ENCODE data around the gene APOBEC3H. TPM values are rescaled to one million over a fixed set of nuclear protein-coding genes. Genes with fewer than 3 reads are reported as not detected.
A peak's percentile ranks its signal among the peaks of the same experiment; 100 is the strongest.

APOBEC3H gene
- total and polyA plus RNA-seq, 9 of the 15 experiments (the other 6 are each of a cell fraction or from before 2014, with no cell fraction given) = 0.10 to 0.21 TPM; not detected in 7

DNA sequence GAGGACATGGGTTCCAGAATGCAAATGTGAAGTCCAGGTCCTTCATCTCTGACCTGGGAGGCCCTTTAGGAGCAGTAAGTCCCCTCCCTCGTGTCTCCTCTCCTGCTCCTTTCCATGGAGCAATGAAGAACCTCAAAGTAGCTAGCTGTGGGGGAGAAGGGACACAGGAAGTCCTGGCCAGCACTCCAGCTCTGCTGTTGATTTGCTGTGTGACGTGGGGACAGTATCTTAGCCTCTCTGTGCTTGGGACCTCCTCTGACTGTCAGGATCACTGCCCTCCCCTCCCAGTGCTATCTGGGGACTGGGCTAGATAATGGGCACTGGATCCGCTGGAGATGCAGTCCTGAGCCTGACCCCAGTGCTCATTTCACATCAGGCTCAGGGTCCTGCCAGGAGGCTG, 1.1 kb upstream of the APOBEC3H start (continued):
- TF ChIP-seq, protein P1, sequence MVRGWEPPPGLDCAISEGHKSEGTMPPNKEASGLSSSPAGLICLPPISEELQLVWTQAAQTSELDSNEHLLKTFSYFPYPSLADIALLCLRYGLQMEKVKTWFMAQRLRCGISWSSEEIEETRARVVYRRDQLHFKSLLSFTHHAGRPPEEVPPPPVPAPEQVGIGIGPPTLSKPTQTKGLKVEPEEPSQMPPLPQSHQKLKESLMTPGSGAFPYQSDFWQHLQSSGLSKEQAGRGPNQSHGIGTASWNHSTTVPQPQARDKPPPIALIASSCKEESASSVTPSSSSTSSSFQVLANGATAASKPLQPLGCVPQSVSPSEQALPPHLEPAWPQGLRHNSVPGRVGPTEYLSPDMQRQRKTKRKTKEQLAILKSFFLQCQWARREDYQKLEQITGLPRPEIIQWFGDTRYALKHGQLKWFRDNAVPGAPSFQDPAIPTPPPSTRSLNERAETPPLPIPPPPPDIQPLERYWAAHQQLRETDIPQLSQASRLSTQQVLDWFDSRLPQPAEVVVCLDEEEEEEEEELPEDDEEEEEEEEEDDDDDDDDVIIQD (CRISPR knock-in tag; IDR thresholded peaks at IDR 0.05) = no peak
- TF ChIP-seq, protein P2, sequence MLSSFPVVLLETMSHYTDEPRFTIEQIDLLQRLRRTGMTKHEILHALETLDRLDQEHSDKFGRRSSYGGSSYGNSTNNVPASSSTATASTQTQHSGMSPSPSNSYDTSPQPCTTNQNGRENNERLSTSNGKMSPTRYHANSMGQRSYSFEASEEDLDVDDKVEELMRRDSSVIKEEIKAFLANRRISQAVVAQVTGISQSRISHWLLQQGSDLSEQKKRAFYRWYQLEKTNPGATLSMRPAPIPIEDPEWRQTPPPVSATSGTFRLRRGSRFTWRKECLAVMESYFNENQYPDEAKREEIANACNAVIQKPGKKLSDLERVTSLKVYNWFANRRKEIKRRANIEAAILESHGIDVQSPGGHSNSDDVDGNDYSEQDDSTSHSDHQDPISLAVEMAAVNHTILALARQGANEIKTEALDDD (IDR thresholded peaks at IDR 0.05) = no peak
- TF ChIP-seq SRSF9 (IDR thresholded peaks at IDR 0.05; ENCODE audit: borderline replicate concordance, low read depth, low read length) (no peak), ADNP (tag; IDR thresholded peaks at IDR 0.05) (0 out of 2 replicates have a peak, but pooled peaks have one; percentile 22), NONO (IDR thresholded peaks at IDR 0.05; ENCODE audit: low read depth in 2 of 2, low read length in 1 of 2) (no peak), KDM1A (IDR thresholded peaks at IDR 0.05) (peak; percentile 14 to 29; a peak in 2 of 4 replicates)

DNA sequence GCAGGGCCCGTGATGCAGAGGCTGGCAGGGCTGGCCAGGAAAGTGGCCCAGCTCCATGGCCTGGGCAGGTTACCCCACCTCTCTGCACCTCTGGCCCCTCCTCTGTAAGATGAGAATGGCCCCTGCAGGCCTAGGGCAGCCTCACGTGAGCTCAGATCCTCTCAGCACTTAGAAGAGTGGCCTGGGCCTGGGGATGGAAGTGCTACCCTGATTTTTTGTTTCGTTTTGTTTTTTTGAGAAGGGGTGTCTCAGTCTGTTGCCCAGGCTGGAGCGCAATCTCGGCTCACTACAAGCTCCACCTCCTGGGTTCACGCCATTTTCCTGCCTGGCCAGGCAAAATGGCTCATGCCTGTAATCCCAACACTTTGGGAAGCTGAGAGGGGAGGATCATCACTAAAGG, 982 bp downstream of the APOBEC3H start:
- no peak overlapping the region for H3K27ac ChIP-seq (ENCODE audit: extremely low read depth, low read depth, low read length)
- intact Hi-C loops (cut with micrococcal nuclease) = no loop called here
- no peaks in the 10 kb centered on the region for H3K79me2 ChIP-seq (ENCODE audit: control insufficient read depth, insufficient read depth, low read length)
- DNase-seq (ENCODE audit: extremely low read depth in 1 of 4, low spot score in 3 of 4) (no peak), FAIRE-seq (no peak), ATAC-seq (no peak)
- no peak overlapping the region for H3K4me2 ChIP-seq (ENCODE audit: insufficient read depth, low read length)
- H3K36me3 ChIP-seq (ENCODE audit: control insufficient read depth, insufficient read depth, low read length) = no peaks in the 10 kb centered on the region
- in situ Hi-C loops (cut with MboI) = no loop called here
- ChIA-PET CTCF (ENCODE audit: low intra/inter-chr PET ratio) (no interaction called here), POLR2A (no interaction called here)
- no peak overlapping the region for H3K9ac ChIP-seq (ENCODE audit: insufficient read depth in 1 of 2, low read depth in 2 of 2, low read length in 2 of 2)
- H3K4me3 ChIP-seq = no peak overlapping the region
- no TSS peak for BruUV-seq (replicated peaks)
- H4K20me1 ChIP-seq (replicated peaks; ENCODE audit: control insufficient read depth, insufficient read depth, low read length) = no peaks in the 10 kb centered on the region
- H3K4me1 ChIP-seq (replicated peaks in 1 of 2; ENCODE audit: control insufficient read depth in 2 of 2, insufficient read depth in 2 of 2, low read length in 2 of 2) = peaks cover 6 to 15% of the 10 kb centered on the region in 2 experiments; a peak in 4 of 5 replicates
- 45% methylated on average over 5 of the region's 6 CpGs for WGBS (ENCODE audit: insufficient coverage, low coverage, missing lambda C conversion rate)
- no peaks in the 10 kb centered on the region for H3K9me1 ChIP-seq (ENCODE audit: control insufficient read depth, insufficient read depth, low read length)
- H2AFZ ChIP-seq (ENCODE audit: low read depth, low read length) = no peak overlapping the region
- no peaks in the 10 kb centered on the region for H3K9me3 ChIP-seq (replicated peaks; ENCODE audit: control insufficient read depth, insufficient read depth, low read depth, low read length)
- H3K27me3 ChIP-seq (ENCODE audit: control insufficient read depth in 2 of 2, insufficient read depth in 2 of 2, low read length in 2 of 2) = no peaks in the 10 kb centered on the region
- TF ChIP-seq MAFG (tag; conservative IDR thresholded peaks at IDR 0.05) (no peak), SRSF9 (IDR thresholded peaks at IDR 0.05; ENCODE audit: borderline replicate concordance, low read depth, low read length) (no peak), RCOR1 (IDR thresholded peaks at IDR 0.05; ENCODE audit: borderline replicate concordance in 1 of 2, low read depth in 2 of 2, low read length in 2 of 2) (no peak), NFXL1 (CRISPR knock-in tag; IDR thresholded peaks at IDR 0.05) (no peak), ZNF77 (CRISPR knock-in tag; IDR thresholded peaks at IDR 0.05) (no peak), RBM15 (IDR thresholded peaks at IDR 0.05; ENCODE audit: insufficient read depth, low read length) (no peak), ZNF41 (CRISPR knock-in tag; conservative IDR thresholded peaks at IDR 0.05) (no peak), BMI1 (IDR thresholded peaks at IDR 0.05; ENCODE audit: low read length) (no peak)
- TF ChIP-seq, protein P3, sequence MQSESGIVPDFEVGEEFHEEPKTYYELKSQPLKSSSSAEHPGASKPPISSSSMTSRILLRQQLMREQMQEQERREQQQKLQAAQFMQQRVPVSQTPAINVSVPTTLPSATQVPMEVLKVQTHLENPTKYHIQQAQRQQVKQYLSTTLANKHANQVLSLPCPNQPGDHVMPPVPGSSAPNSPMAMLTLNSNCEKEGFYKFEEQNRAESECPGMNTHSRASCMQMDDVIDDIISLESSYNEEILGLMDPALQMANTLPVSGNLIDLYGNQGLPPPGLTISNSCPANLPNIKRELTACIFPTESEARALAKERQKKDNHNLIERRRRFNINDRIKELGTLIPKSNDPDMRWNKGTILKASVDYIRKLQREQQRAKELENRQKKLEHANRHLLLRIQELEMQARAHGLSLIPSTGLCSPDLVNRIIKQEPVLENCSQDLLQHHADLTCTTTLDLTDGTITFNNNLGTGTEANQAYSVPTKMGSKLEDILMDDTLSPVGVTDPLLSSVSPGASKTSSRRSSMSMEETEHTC (IDR thresholded peaks at IDR 0.05) = no peak

Data from K562 (cell line).